SU-DHL-6 (cell line): Measurements from ENCODE around the gene RAB43.

Experiments used
- H2AFZ ChIP-seq: fragments of 200-600 bp; sonication (generic); 2 replicates; pipeline ENCODE4 v1.6.1; 2014; ENCODE audit warnings: low read depth, mild to moderate bottlenecking, moderate library complexity, mixed read lengths, antibody characterized with exemption, low read length; ENCODE audit not compliant: severe bottlenecking
- H3F3A ChIP-seq: fragments of 200-600 bp; shearing (Covaris generic); 2 replicates; pipeline ENCODE4 v1.6.0; 2016; ENCODE audit warnings: antibody characterized with exemption, mild to moderate bottlenecking; ENCODE audit not compliant: insufficient read depth
- H3K27ac ChIP-seq: fragments of 200-600 bp; sonication (generic); 2 replicates; pipeline ENCODE4 v1.5.1; 2016; ENCODE audit warnings: low read depth, mild to moderate bottlenecking, low read length, moderate library complexity, mixed read lengths
- H3K27me3 ChIP-seq: fragments of 200-600 bp; sonication (generic), shearing (Covaris generic); 2 replicates; pipeline ENCODE4 v1.6.0; 2014; ENCODE audit warnings: mild to moderate bottlenecking, low read length
- H3K36me3 ChIP-seq: fragments of 200-600 bp; sonication (generic); 2 replicates; pipeline ENCODE4 v1.6.1; 2014; ENCODE audit warnings: mild to moderate bottlenecking, low read length, mixed read lengths
- H3K4me2 ChIP-seq: fragments of 300-600, 200-600 bp; shearing (Covaris generic), sonication (generic); 2 replicates; pipeline ENCODE4 v1.6.0; 2014; ENCODE audit warnings: low read length, low read depth, mild to moderate bottlenecking; ENCODE audit not compliant: poor library complexity, severe bottlenecking
- H3K4me3 ChIP-seq: fragments of 200-600 bp; sonication (generic); 2 replicates; pipeline ENCODE4 v1.5.1; 2014; ENCODE audit warnings: antibody characterized with exemption, low read length, mild to moderate bottlenecking, mixed read lengths; ENCODE audit not compliant: insufficient read depth, poor library complexity, severe bottlenecking
- H3K79me2 ChIP-seq: fragments of 200-600 bp; sonication (generic); 2 replicates; pipeline ENCODE4 v1.6.1; 2014; ENCODE audit warnings: mild to moderate bottlenecking, low read length, moderate library complexity; ENCODE audit not compliant: insufficient read depth
- H3K9ac ChIP-seq: fragments of 200-600 bp; sonication (generic); 2 replicates; pipeline ENCODE4 v1.7.0; 2014; ENCODE audit warnings: mild to moderate bottlenecking, low read length
- H3K9me2 ChIP-seq: fragments of 200-600 bp; sonication (generic); replicated peaks from 2 replicates; pipeline ENCODE4 v1.6.1; 2014; ENCODE audit warnings: low read length; ENCODE audit not compliant: insufficient read depth
- H3K9me3 ChIP-seq: fragments of 200-600 bp; sonication (generic); 2 replicates; pipeline ENCODE4 v1.6.1; 2014; ENCODE audit warnings: low read length, mixed read lengths; ENCODE audit not compliant: insufficient read depth
- H4K20me1 ChIP-seq: fragments of 200-600 bp; sonication (generic); 2 replicates; pipeline ENCODE4 v1.6.1; 2014; ENCODE audit warnings: low read depth, mild to moderate bottlenecking, antibody characterized with exemption, low read length, moderate library complexity, mixed read lengths
- CTCF ChIP-seq: fragments of 200-600 bp; sonication (generic); IDR thresholded peaks from one replicate; pipeline ENCODE4 v1.5.1; 2017; ENCODE audit warnings: antibody characterized with exemption, mild to moderate bottlenecking, low read length, moderate library complexity; ENCODE audit not compliant: insufficient read depth, poor library complexity, severe bottlenecking
- EZH2phosphoT487 ChIP-seq: fragments of 200-600 bp; sonication (generic), shearing (Covaris generic); conservative IDR thresholded peaks from 2 replicates; pipeline ENCODE4 v1.6.1; 2018; ENCODE audit warnings: mild to moderate bottlenecking, antibody characterized with exemption, low read length, moderate library complexity, mixed read lengths

RAB43 gene

GRCh38 chr3:129052675-129053074, 68.9 kb downstream of the RAB43 start:
- no peaks in the 10 kb centered on the region for H4K20me1 ChIP-seq
- H3K36me3 ChIP-seq = no peaks in the 10 kb centered on the region
- no peak overlapping the region for H2AFZ ChIP-seq
- H3K4me3 ChIP-seq = no peak overlapping the region
- no peak overlapping the region for H3K27ac ChIP-seq
- no peaks in the 10 kb centered on the region for H3K9me3 ChIP-seq
- no peaks in the 10 kb centered on the region for H3K9me2 ChIP-seq
- H3K27me3 ChIP-seq = no peaks in the 10 kb centered on the region
- H3K79me2 ChIP-seq = no peaks in the 10 kb centered on the region
- no peak for TF ChIP-seq CTCF
- TF ChIP-seq EZH2phosphoT487 = no peak
- H3K4me2 ChIP-seq = no peak overlapping the region
- H3K9ac ChIP-seq = no peak overlapping the region
- no peaks in the 10 kb centered on the region for H3F3A ChIP-seq

- Histone ChIP-seq H3K9me3 (no peaks in the 10 kb centered on the region), H3K27ac (no peak overlapping the region), H3K9me2 (no peaks in the 10 kb centered on the region), H3K4me3 (no peak overlapping the region), H3K9ac (no peak overlapping the region), H4K20me1 (no peaks in the 10 kb centered on the region), H3K27me3 (no peaks in the 10 kb centered on the region), H3K79me2 (no peaks in the 10 kb centered on the region), H2AFZ (no peak overlapping the region), H3K36me3 (no peaks in the 10 kb centered on the region), H3K4me2 (no peak overlapping the region), H3F3A (no peaks in the 10 kb centered on the region)
- TF ChIP-seq CTCF (no peak), EZH2phosphoT487 (no peak)
These were observed 69.7 kb downstream of the RAB43 start for GRCh38 chr3:129051871-129052340.

GRCh38 chr3:129050556-129051295, 70.9 kb downstream of the RAB43 start:
- Histone ChIP-seq H3K27ac (no peak overlapping the region), H3K9me3 (no peaks in the 10 kb centered on the region), H3K9ac (no peak overlapping the region), H3K4me2 (no peak overlapping the region), H4K20me1 (no peaks in the 10 kb centered on the region), H3K9me2 (no peaks in the 10 kb centered on the region), H3K27me3 (no peaks in the 10 kb centered on the region), H3K4me3 (no peak overlapping the region), H2AFZ (no peak overlapping the region), H3F3A (no peaks in the 10 kb centered on the region), H3K79me2 (no peaks in the 10 kb centered on the region), H3K36me3 (no peaks in the 10 kb centered on the region)
- TF ChIP-seq EZH2phosphoT487 (no peak), CTCF (no peak)
